ENCODE measurements around the gene DOCK8.

DNA sequence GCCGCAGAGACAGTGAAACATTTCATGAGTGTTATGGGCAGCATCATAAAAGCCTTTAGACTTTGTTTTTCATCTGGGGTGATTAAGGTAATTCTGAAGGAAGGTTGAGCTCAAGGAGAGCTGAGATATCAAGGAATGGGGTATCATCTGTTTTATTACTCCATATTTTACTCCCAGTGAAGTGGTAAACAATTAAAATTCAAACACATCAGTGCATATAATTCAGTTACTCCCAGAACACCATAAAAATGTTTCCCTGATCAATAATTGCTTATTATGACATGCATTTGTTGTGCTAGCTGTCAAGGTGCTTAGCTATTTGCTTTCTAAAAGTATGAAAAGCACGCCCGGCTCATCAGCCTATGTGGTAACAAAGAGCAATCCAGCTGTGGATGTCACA, 81.7 kb downstream of the DOCK8 start:
- TF ChIP-seq CTCF (IDR thresholded peaks at IDR 0.05) (no peak), POLR2AphosphoS5 (IDR thresholded peaks at IDR 0.05) (no peak)
